Subcutaneous adipose tissue (tissue), 4 donors: Measurements from ENCODE around the gene SH3RF2. TPM values are rescaled to one million over a fixed set of nuclear protein-coding genes. Genes with fewer than 3 reads are reported as not detected.

Experiments
- total RNA-seq, 4 donors: library from RNA; depleted of rRNA; stranded (reverse); fragments of >200 nt; gene quantifications; one replicate each; pipeline ENCODE4 v1.1.0, GENCODE V29; 2016
- TF ChIP-seq, protein P1 (sequence below): fragments of 450-650 bp; IDR thresholded peaks from one replicate; pipeline ENCODE4 v1.5.1; 2016; ENCODE audit warnings: low read depth, mild to moderate bottlenecking, control low read depth, antibody characterized with exemption, moderate library complexity

The SH3RF2 gene
- total RNA-seq, 4 donors from 2014 or later = 0.33 to 5.3 (median 3.0) TPM

DNA sequence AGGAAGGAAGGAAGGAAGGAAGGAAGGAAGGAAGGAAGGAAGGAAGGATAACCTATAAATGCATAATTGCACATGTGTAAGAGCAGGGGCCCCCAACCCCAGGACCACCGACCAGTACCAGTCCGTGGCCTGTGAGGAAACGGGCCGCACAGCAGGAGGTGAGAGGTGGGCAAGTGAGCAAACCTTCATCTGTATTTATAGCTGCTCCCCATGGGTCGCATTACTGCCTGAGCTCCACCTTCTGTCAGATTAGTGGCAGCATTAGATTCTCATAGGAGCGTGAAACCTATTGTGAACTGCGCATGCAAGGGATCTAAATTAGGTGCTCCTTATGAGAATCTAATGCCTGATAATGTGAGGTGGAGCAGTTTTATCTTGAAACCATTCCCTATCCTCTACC is 66.1 kb downstream of the SH3RF2 start:
- TF ChIP-seq, protein P1, sequence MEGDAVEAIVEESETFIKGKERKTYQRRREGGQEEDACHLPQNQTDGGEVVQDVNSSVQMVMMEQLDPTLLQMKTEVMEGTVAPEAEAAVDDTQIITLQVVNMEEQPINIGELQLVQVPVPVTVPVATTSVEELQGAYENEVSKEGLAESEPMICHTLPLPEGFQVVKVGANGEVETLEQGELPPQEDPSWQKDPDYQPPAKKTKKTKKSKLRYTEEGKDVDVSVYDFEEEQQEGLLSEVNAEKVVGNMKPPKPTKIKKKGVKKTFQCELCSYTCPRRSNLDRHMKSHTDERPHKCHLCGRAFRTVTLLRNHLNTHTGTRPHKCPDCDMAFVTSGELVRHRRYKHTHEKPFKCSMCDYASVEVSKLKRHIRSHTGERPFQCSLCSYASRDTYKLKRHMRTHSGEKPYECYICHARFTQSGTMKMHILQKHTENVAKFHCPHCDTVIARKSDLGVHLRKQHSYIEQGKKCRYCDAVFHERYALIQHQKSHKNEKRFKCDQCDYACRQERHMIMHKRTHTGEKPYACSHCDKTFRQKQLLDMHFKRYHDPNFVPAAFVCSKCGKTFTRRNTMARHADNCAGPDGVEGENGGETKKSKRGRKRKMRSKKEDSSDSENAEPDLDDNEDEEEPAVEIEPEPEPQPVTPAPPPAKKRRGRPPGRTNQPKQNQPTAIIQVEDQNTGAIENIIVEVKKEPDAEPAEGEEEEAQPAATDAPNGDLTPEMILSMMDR = no peak

DNA sequence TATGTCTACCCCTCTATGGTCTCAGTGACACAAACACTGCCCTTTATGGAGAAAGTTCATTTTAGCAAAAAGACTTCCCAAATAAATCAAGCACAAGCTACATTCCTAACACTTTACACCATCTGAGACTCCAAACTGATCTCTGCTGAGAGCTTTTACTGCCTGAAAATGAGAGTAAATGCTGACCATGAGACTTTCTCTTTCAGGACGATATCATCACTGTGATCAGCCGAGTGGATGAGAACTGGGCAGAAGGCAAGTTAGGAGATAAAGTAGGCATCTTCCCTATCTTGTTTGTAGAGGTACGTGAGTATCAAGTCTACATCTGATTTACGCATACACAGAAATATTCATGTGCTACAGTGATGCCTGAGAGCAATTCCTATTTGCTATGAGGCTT is 67.5 kb downstream of the SH3RF2 start:
- TF ChIP-seq, protein P1 = no peak

DNA sequence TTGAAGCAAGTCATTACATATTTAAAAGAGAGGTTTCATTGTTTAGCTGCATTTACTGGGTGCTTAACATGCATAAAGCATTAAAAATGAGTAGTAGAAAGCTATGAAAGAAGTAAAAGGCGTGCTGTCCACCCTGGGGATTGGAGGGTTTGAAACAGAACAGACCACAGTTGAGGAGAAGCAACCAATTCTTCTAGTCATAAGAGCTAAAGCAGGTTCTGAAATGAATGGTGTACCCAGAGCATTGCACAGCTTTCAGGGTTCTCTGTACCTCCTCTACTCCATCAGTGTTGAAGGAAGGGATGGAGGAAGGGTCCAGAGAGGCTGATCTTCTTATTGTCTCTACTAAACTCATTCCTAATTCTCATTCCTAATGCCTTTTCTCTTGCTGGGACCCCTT is 68.9 kb downstream of the SH3RF2 start:
- TF ChIP-seq, protein P1 = no peak

DNA sequence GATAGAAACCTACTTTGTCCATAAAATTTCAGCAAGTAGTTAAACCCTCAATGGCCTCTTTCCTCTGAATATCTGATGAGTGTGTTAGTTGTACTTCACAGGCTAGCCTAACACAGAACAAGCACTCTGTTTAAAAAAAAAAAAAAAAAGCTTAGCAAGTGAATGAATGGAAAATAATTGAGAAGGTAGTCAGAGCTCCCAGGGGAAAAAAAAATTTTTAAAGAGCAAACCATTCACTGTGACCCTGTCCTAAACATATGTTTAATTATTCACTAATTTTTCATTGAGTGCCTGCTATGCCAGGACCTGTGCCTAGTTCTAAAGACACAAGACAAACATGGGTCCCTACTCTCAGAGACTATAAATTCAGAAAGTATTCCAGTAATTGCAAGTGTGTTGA is 69.3 kb downstream of the SH3RF2 start:
- TF ChIP-seq, protein P1 = no peak

DNA sequence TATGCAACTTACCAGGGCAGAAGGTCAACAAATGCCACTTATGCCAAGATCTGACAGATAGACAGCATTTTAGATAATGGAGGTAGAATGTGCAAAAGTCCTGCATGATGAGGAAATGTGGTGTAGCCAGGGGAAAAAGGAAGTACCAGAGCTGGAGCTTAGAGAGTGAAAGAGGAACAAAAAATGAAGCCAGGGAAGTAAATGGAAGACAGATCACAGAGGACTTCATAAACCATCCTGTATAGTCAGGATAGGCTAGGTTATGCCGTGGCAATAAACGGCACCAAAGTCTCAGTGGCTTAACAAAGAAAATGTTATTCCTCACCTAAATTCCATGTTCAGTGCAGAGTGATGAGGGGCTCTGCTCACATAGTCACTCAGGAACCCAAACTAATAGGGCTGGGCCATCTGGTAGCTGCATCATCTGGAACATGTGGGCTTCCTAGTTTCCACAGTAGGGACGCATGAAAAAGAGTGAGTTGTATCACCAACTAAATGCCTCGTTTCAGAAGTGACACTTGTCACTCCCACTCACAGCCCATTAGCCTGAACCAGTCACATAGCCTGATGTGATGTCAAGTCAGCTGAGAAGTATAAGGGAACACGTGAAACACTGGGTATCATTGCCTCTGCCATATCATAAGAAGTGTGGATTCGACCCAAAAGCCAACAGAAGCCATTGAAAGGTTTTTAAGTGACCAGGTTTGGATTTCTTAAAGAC is 70.3 kb downstream of the SH3RF2 start:
- TF ChIP-seq, protein P1 = no peak

DNA sequence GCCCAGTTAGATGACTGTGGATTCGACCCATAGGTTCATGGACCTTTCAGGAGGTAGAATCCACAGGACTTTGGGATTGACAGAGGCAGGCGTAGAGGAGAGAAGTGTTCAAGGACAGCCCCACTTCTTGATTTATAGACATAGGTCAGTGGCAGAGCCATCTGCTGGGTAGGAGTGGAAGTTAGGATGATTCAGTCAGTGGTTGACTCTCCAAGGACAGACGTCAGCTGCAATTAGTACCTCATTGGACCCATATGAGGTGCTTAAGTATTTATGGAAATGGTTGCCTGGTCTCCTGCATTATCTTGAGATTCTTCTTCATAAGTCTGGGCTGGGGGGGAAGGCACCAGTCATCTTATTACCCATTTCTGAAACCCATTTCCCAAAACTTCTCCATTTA is 70.9 kb downstream of the SH3RF2 start:
- TF ChIP-seq, protein P1 = no peak

DNA sequence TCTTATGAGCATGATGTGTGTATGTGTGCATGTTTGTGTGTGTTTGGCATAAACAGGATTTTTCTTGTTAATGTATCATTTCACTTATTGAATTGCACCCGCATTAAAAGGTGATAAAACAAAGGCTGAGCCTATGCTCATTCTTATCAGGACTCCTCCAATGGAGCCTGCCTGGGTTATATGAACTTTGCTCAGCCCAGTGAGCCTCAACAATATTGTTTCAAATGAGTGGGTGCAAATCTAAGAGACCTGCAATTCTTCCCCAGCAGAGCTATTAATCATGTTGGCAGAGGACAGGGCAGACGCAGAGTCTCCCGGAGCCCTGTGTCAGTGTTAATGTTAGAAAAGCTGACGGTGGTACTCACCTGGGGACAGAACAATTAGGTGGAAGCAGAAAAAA is 71.6 kb downstream of the SH3RF2 start:
- TF ChIP-seq, protein P1 = no peak
